Gastroesophageal sphincter (tissue), 4 donors: Measurements from ENCODE around the gene CD28. TPM values are rescaled to one million over a fixed set of nuclear protein-coding genes. Genes with fewer than 3 reads are reported as not detected.

Experiments
- ATAC-seq: fragments of 150-250 bp; one replicate; pipeline ENCODE4 v1.9.1; 2016; ENCODE audit warnings: mild to moderate bottlenecking, moderate library complexity
- H3K27ac ChIP-seq, 4 donors: fragments of 200-600 bp; sonication (generic) in 3 of 4; 1 replicate in 3 of 4; 2 replicates in 1 of 4; pipeline ENCODE4 v1.5.1; 2016 to 2019
- H3K27me3 ChIP-seq: fragments of 200-600 bp; sonication (generic); one replicate; pipeline ENCODE4 v1.5.1; 2019
- H3K36me3 ChIP-seq, 2 donors: fragments of 200-600 bp; sonication (generic); one replicate each; pipeline ENCODE4 v1.5.1; 2019; ENCODE audit warnings: control low read depth in 1 of 2
- H3K4me1 ChIP-seq, 3 donors: fragments of 200-600 bp; sonication (generic); 1 replicate in 2 of 3; 2 replicates in 1 of 3; pipeline ENCODE4 v1.5.1; 2016 to 2019; ENCODE audit warnings: control low read depth in 2 of 3
- H3K4me3 ChIP-seq, 2 donors: fragments of 200-600 bp; sonication (generic); one replicate each; pipeline ENCODE4 v1.5.1; 2019; ENCODE audit warnings: mild to moderate bottlenecking in 1 of 2, moderate library complexity in 1 of 2
- H3K9me3 ChIP-seq, 3 donors: fragments of 200-600 bp; sonication (generic); one replicate each; pipeline ENCODE4 v1.5.1; 2017 to 2019; ENCODE audit warnings: control low read depth in 2 of 3
- EP300 ChIP-seq: sonication (generic); formaldehyde crosslinking; IDR thresholded peaks from one replicate; pipeline ENCODE4 v1.6.1; 2017; ENCODE audit warnings: antibody characterized with exemption, mild to moderate bottlenecking
- POLR2A ChIP-seq, 2 donors: fragments of 450-650 bp; IDR thresholded peaks; one replicate each; pipeline ENCODE4 v1.6.1; 2017; ENCODE audit warnings: antibody characterized with exemption in 2 of 2, mild to moderate bottlenecking in 2 of 2, moderate library complexity in 1 of 2
- POLR2AphosphoS5 ChIP-seq: sonication (generic); formaldehyde crosslinking; IDR thresholded peaks from one replicate; pipeline ENCODE4 v1.6.1; 2017; ENCODE audit warnings: antibody characterized with exemption
- WGBS, 2 donors: methylation state at CpG; one replicate each; pipeline ENCODE4 v1.1.5; 2018; ENCODE audit warnings: low coverage in 1 of 2; 5-methylcytosine and 5-hydroxymethylcytosine counted together
- total RNA-seq, 4 donors: library from RNA; depleted of rRNA; stranded (reverse); fragments of >200 nt; gene quantifications; one replicate each; pipeline ENCODE4 v1.1.0, GENCODE V29; 2016
- TF ChIP-seq, protein P1 (sequence below), 4 experiments: fragments of 200-600 bp in 2 of 4; fragments of 450-650 bp in 2 of 4; sonication (generic) in 1 of 4; IDR thresholded peaks; one replicate each; pipeline ENCODE4 v1.5.1; 2017 to 2019; ENCODE audit warnings: antibody characterized with exemption in 4 of 4, mild to moderate bottlenecking in 2 of 4, moderate library complexity in 2 of 4

The CD28 gene
- total RNA-seq, 4 donors from 2014 or later = 0.19 to 2.3 (median 1.4) TPM

DNA sequence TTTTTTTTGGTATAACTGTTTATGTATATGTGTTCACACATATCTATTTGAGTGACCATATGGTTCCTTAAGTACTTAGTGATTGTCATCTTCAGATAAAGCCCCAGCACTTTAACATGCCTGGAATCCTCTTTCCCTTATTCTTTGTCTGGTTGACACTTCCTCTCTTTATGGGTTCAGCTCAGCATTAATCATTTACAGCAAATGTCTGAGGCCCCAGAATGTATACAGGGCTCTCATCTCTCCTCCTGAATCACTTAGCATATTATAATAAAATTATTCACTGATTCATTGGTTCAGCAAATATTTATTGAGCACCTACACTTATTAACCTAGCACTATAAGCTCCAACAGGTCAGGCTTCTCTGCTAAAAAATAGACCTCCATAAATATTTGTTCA lies 43.5 kb upstream of the CD28 start:
- no peak overlapping the region for H3K4me3 ChIP-seq
- H3K36me3 ChIP-seq = no peaks in the 10 kb centered on the region
- no peaks in the 10 kb centered on the region for H3K9me3 ChIP-seq
- no peaks in the 10 kb centered on the region for H3K4me1 ChIP-seq
- H3K27ac ChIP-seq = no peak overlapping the region
- no peaks in the 10 kb centered on the region for H3K27me3 ChIP-seq
- ATAC-seq = no peak
- TF ChIP-seq, protein P1, sequence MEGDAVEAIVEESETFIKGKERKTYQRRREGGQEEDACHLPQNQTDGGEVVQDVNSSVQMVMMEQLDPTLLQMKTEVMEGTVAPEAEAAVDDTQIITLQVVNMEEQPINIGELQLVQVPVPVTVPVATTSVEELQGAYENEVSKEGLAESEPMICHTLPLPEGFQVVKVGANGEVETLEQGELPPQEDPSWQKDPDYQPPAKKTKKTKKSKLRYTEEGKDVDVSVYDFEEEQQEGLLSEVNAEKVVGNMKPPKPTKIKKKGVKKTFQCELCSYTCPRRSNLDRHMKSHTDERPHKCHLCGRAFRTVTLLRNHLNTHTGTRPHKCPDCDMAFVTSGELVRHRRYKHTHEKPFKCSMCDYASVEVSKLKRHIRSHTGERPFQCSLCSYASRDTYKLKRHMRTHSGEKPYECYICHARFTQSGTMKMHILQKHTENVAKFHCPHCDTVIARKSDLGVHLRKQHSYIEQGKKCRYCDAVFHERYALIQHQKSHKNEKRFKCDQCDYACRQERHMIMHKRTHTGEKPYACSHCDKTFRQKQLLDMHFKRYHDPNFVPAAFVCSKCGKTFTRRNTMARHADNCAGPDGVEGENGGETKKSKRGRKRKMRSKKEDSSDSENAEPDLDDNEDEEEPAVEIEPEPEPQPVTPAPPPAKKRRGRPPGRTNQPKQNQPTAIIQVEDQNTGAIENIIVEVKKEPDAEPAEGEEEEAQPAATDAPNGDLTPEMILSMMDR (IDR thresholded peaks at IDR 0.05) = no peak
- TF ChIP-seq EP300 (no peak), POLR2A (IDR thresholded peaks at IDR 0.05) (no peak), POLR2AphosphoS5 (no peak)

DNA sequence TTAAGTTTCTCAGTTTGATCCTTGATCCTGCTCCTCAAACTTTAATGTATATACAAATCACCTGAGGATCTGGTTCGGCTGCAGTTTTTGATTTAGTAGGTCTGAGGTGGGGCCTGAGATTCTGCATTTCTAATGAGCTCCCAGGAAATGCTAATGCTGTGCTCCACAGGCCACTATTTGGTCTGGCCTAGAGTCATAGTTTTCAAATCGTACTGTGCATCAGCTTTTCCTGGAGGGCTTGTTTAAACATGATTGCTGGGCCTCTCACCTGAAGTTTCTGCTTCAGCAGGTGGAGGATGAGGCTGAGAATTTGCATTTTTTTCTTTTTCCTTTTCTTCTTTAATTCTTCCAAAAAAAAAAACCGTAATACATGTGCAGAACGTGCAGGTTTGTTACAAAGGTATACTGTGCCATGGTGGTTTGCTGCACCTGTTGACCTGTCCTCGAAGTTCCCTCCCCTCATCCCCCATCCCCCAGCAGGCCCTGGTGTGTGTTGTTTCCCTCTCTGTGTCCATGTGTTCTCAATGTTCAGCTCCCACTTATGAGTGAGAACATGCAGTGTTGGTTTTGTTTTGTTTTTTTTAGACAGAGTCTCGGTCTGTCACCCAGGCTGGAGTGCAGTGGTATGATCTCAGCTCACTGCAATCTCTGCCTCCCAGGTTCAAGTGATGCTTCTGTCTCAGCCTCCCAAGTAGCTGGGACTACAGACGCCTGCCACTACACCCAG lies 42.2 kb upstream of the CD28 start:
- no peak for ATAC-seq
- Histone ChIP-seq H3K4me1 (no peaks in the 10 kb centered on the region), H3K4me3 (no peak overlapping the region), H3K36me3 (no peaks in the 10 kb centered on the region), H3K27ac (no peak overlapping the region), H3K27me3 (no peaks in the 10 kb centered on the region), H3K9me3 (no peaks in the 10 kb centered on the region)
- TF ChIP-seq, protein P1 (IDR thresholded peaks at IDR 0.05) = no peak
- TF ChIP-seq EP300 (no peak), POLR2AphosphoS5 (no peak), POLR2A (IDR thresholded peaks at IDR 0.05) (no peak)
- 79 to 93% methylated on average over 3 to 6 of the region's 7 CpGs for WGBS, 2 donors

DNA sequence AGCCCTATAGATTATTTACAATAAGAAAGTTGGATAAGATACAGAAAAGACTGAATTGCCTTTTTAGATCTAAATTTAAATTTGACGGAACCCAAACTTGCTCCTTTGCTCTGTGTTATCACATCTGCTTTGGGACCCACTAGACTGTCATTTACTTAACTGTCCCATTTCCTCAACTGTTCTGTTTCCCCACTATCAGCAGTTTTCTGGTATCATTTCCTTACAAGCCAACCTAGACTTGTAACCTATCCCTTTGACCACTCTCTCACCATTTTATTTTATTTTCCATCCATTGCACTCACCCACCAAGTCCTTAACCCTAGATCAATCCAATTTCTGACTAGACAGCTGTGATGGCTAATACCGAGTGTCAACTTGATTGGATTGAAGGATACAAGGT lies 38.6 kb upstream of the CD28 start:
- H3K36me3 ChIP-seq = no peaks in the 10 kb centered on the region
- ATAC-seq = no peak
- H3K27ac ChIP-seq = no peak overlapping the region
- H3K4me1 ChIP-seq = no peaks in the 10 kb centered on the region
- 92 to 100% methylated on average over 2 of the region's 2 CpGs for WGBS, 2 donors
- H3K4me3 ChIP-seq = no peak overlapping the region
- TF ChIP-seq POLR2A (IDR thresholded peaks at IDR 0.05) (no peak), EP300 (no peak), POLR2AphosphoS5 (no peak)
- TF ChIP-seq, protein P1 (IDR thresholded peaks at IDR 0.05) = no peak
- no peaks in the 10 kb centered on the region for H3K27me3 ChIP-seq
- no peaks in the 10 kb centered on the region for H3K9me3 ChIP-seq

DNA sequence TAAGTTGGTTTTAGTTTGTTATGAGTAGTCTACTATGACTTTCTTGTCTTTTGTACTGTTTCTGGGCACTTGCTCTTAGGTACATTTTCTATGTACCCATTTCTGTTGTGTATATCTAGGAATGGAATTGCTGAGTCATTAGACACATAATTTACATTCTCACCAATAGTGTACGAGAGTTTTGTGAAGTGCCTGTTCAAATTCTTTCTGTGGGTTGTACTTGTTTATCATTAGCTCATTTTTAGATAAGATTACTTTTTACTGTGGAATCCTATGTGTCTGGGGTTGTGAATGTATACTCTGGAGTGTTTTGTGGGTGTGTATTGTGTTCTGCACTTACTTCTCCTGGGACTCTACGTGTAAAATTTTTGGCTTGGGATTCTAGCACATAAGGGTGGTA lies 36.6 kb upstream of the CD28 start:
- TF ChIP-seq POLR2A (IDR thresholded peaks at IDR 0.05) (no peak), POLR2AphosphoS5 (no peak), EP300 (no peak)
- TF ChIP-seq, protein P1 (IDR thresholded peaks at IDR 0.05) = no peak
- Histone ChIP-seq H3K4me1 (peaks cover 0 to 1% (median 0%) of the 10 kb centered on the region in 3 donors), H3K9me3 (no peaks in the 10 kb centered on the region), H3K27me3 (no peaks in the 10 kb centered on the region), H3K4me3 (no peak overlapping the region), H3K36me3 (no peaks in the 10 kb centered on the region), H3K27ac (no peak overlapping the region)
- 39 to 67% methylated on average over 2 of the region's 2 CpGs for WGBS, 2 donors
- ATAC-seq = no peak

DNA sequence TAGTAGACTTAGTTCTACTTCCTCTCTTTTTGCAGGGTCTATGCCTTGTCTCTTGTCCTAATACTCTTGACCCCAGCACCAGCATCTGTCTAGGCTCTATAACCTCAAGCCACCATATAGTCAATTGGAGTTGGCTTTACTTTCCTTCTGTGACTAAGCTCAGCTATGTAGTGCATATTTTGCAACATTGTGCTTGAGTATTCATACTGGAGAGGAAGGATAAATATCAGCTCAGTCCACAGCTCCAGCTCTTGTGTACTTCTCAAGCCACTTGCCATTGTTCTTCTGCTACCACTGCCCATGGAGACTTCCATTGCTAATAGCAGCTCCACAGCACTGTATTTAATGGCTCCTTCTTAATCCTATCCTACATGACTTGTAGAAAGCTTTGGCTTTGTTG lies 35.5 kb upstream of the CD28 start:
- no peak for ATAC-seq
- Histone ChIP-seq H3K4me3 (no peak overlapping the region), H3K36me3 (no peaks in the 10 kb centered on the region), H3K27me3 (no peaks in the 10 kb centered on the region), H3K27ac (no peak overlapping the region), H3K4me1 (peaks cover 0 to 10% (median 10%) of the 10 kb centered on the region in 3 donors), H3K9me3 (no peaks in the 10 kb centered on the region)
- no peak for TF ChIP-seq EP300
